Measurements from ENCODE around the gene ZBTB7C. TPM values are rescaled to one million over a fixed set of nuclear protein-coding genes. Genes with fewer than 3 reads are reported as not detected.

Gene ZBTB7C
- polyA plus RNA-seq, 4 donors = 13.1 to 41.1 (median 17.4) TPM

- DNase-seq (ENCODE audit: low read depth in 4 of 4, low spot score in 3 of 4) = no peak
Observed at GRCh38 chr18:48154828-48155227, 254.4 kb downstream of the ZBTB7C start.

GRCh38 chr18:48153613-48154481, 255.3 kb downstream of the ZBTB7C start:
- DNase-seq (ENCODE audit: low read depth in 4 of 4, low spot score in 3 of 4) = no peak

GRCh38 chr18:48152549-48152948, 256.6 kb downstream of the ZBTB7C start:
- no peak for DNase-seq (ENCODE audit: low read depth in 4 of 4, low spot score in 3 of 4)

- no peak for DNase-seq (ENCODE audit: low read depth in 4 of 4, low spot score in 3 of 4)
Observed at GRCh38 chr18:48151421-48152065, 257.6 kb downstream of the ZBTB7C start.

GRCh38 chr18:48149020-48149685, 260.0 kb downstream of the ZBTB7C start:
- DNase-seq (ENCODE audit: low read depth in 4 of 4, low spot score in 3 of 4) = no peak

GRCh38 chr18:48142994-48143393, 266.2 kb downstream of the ZBTB7C start:
- no peak for DNase-seq (ENCODE audit: low read depth in 4 of 4, low spot score in 3 of 4)

GRCh38 chr18:48142353-48142752, 266.8 kb downstream of the ZBTB7C start:
- no peak for DNase-seq (ENCODE audit: low read depth in 4 of 4, low spot score in 3 of 4)

- DNase-seq (ENCODE audit: low read depth in 4 of 4, low spot score in 3 of 4) = no peak
Observed at GRCh38 chr18:48140731-48141130, 268.5 kb downstream of the ZBTB7C start.

- DNase-seq (ENCODE audit: low read depth in 4 of 4, low spot score in 3 of 4) = no peak
Observed at GRCh38 chr18:48139431-48140347, 269.5 kb downstream of the ZBTB7C start.

GRCh38 chr18:48138660-48139430, 270.3 kb downstream of the ZBTB7C start:
- no peak for DNase-seq (ENCODE audit: low read depth in 4 of 4, low spot score in 3 of 4)

GRCh38 chr18:48138210-48138609, 271.0 kb downstream of the ZBTB7C start:
- no peak for DNase-seq (ENCODE audit: low read depth in 4 of 4, low spot score in 3 of 4)

GRCh38 chr18:48137374-48138081, 271.7 kb downstream of the ZBTB7C start:
- DNase-seq (ENCODE audit: low read depth in 4 of 4, low spot score in 3 of 4) = no peak

- DNase-seq (ENCODE audit: low read depth in 4 of 4, low spot score in 3 of 4) = no peak
Observed at GRCh38 chr18:48136827-48137373, 272.3 kb downstream of the ZBTB7C start.

- no peak for DNase-seq (ENCODE audit: low read depth in 4 of 4, low spot score in 3 of 4)
Observed at GRCh38 chr18:48136051-48136826, 272.9 kb downstream of the ZBTB7C start.

- DNase-seq (ENCODE audit: low read depth in 4 of 4, low spot score in 3 of 4) = no peak
Observed at GRCh38 chr18:48135436-48135966, 273.7 kb downstream of the ZBTB7C start.

- DNase-seq (ENCODE audit: low read depth in 4 of 4, low spot score in 3 of 4) = no peak
Observed at GRCh38 chr18:48134609-48135008, 274.6 kb downstream of the ZBTB7C start.

- DNase-seq (ENCODE audit: low read depth in 4 of 4, low spot score in 3 of 4) = no peak
Observed at GRCh38 chr18:48133671-48134251, 275.4 kb downstream of the ZBTB7C start.
